Activated B cell treated with CpG ODN at 0.5 μM for 24 hours (primary cell): ENCODE results near the gene NGEF. TPM values are rescaled to one million over a fixed set of nuclear protein-coding genes. Genes with fewer than 3 reads are reported as not detected.

ENCODE experiments used
- ATAC-seq: fragments of 200-7000 bp; cut with Tn5 transposase; one replicate; pipeline ENCODE4 v1.10.0; 2021; ENCODE audit warnings: low read depth, mild to moderate bottlenecking, moderate library complexity
- CTCF ChIA-PET: fragments of 350-600 bp; sonication (Branson Sonifier 250); formaldehyde crosslinking; loops from one replicate; lab custom pipeline; 2021; ENCODE audit warnings: antibody characterized with exemption; lab: Charles Lee
- POLR2A ChIA-PET: fragments of 350-600 bp; sonication (Branson Sonifier 250); formaldehyde crosslinking; loops from one replicate; lab custom pipeline; 2021; ENCODE audit warnings: antibody characterized with exemption; lab: Charles Lee
- DNase-seq: peaks from one replicate; pipeline ENCODE4 v3.0.0; 2022
- H3K27ac Mint-ChIP-seq: one replicate; pipeline ENCODE4 v1.8.0; 2020; ENCODE audit warnings: mixed read lengths
- H3K27me3 Mint-ChIP-seq: one replicate; pipeline ENCODE4 v1.8.0; 2021; ENCODE audit warnings: mixed read lengths
- H3K36me3 Mint-ChIP-seq: one replicate; pipeline ENCODE4 v1.8.0; 2021; ENCODE audit warnings: low read depth, mixed read lengths
- H3K4me1 Mint-ChIP-seq: one replicate; pipeline ENCODE4 v1.8.0; 2021; ENCODE audit warnings: mixed read lengths
- H3K4me3 Mint-ChIP-seq: one replicate; pipeline ENCODE4 v1.8.0; 2020; ENCODE audit warnings: mild to moderate bottlenecking, mixed read lengths
- H3K9me3 Mint-ChIP-seq: one replicate; pipeline ENCODE4 v1.8.0; 2020; ENCODE audit warnings: mixed read lengths
- intact Hi-C: fragments of 100-400 bp; cut with micrococcal nuclease; formaldehyde crosslinking; loops from one replicate; pipeline ENCODE4 v1.15.1; 2024
- total RNA-seq: library from RNA; stranded (reverse); gene quantifications from 2 replicates; pipeline ENCODE4 v1.2.3, GENCODE V29; 2022
- TF ChIP-seq, protein P1 (sequence below): fragments of 200-600 bp; IDR thresholded peaks from one replicate; pipeline ENCODE4 v1.8.0; 2022; ENCODE audit warnings: antibody characterized with exemption, mild to moderate bottlenecking

Gene NGEF
- total RNA-seq, 1 donor from 2014 or later: not detected

DNA sequence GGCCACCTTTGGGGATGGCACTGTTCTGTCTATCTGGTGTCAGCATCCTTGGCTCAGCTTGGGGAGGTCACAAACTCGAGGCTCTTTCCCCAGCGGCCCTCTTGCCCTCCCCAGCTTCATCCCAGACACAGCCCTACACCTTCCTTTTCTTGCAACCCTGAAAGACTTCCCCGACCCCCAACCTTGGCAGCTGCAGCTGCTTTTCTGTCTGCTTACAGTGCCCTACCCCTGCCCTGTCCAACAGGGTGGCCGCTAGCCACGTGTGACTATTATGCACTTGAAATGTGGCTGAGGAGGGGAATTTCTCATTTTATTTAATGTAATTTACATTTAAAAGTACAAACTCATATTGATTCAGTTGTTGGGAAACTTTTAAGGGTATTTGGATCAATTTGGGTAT is 41.3 kb downstream of the NGEF start:
- ChIA-PET CTCF (no interaction called here), POLR2A (no interaction called here)
- DNase-seq (no peak), ATAC-seq (no peak)
- H3K36me3 Mint-ChIP-seq: no peaks in the 10 kb centered on the region
- H3K4me3 Mint-ChIP-seq: no peak overlapping the region
- no peaks in the 10 kb centered on the region for H3K9me3 Mint-ChIP-seq
- H3K27me3 Mint-ChIP-seq: peaks cover 9% of the 10 kb centered on the region
- H3K27ac Mint-ChIP-seq: no peak overlapping the region
- TF ChIP-seq, protein P1, sequence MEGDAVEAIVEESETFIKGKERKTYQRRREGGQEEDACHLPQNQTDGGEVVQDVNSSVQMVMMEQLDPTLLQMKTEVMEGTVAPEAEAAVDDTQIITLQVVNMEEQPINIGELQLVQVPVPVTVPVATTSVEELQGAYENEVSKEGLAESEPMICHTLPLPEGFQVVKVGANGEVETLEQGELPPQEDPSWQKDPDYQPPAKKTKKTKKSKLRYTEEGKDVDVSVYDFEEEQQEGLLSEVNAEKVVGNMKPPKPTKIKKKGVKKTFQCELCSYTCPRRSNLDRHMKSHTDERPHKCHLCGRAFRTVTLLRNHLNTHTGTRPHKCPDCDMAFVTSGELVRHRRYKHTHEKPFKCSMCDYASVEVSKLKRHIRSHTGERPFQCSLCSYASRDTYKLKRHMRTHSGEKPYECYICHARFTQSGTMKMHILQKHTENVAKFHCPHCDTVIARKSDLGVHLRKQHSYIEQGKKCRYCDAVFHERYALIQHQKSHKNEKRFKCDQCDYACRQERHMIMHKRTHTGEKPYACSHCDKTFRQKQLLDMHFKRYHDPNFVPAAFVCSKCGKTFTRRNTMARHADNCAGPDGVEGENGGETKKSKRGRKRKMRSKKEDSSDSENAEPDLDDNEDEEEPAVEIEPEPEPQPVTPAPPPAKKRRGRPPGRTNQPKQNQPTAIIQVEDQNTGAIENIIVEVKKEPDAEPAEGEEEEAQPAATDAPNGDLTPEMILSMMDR: no peak
- H3K4me1 Mint-ChIP-seq: no peaks in the 10 kb centered on the region
- intact Hi-C loops: no loop called here

DNA sequence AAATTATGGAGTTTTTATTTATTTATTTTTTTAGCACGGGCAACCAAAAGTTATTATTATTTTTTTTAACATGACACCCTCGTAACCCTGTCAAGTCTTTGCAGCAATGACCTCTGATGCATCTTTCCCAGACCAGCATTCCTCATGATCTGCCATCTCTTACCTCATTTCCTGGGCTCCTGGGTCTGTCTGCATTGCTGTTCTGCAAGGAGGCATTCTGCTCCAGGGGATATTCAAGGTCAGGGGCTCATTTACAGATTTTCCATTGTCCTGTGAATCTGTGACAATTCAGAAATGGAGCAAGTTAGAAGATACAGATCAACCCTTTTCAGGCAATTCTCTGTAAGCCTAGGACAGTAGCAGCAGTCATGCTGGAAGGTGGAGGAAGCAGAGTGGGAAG is 43.0 kb downstream of the NGEF start:
- ChIA-PET POLR2A (no interaction called here), CTCF (no interaction called here)
- H3K27me3 Mint-ChIP-seq: peaks cover 9% of the 10 kb centered on the region
- intact Hi-C loops: no loop called here
- TF ChIP-seq, protein P1: no peak
- no peak for ATAC-seq
- peaks cover 4% of the 10 kb centered on the region for H3K9me3 Mint-ChIP-seq
- H3K27ac Mint-ChIP-seq: no peak overlapping the region
- no peak for DNase-seq
- H3K4me3 Mint-ChIP-seq: no peak overlapping the region
- no peaks in the 10 kb centered on the region for H3K36me3 Mint-ChIP-seq
- no peaks in the 10 kb centered on the region for H3K4me1 Mint-ChIP-seq

DNA sequence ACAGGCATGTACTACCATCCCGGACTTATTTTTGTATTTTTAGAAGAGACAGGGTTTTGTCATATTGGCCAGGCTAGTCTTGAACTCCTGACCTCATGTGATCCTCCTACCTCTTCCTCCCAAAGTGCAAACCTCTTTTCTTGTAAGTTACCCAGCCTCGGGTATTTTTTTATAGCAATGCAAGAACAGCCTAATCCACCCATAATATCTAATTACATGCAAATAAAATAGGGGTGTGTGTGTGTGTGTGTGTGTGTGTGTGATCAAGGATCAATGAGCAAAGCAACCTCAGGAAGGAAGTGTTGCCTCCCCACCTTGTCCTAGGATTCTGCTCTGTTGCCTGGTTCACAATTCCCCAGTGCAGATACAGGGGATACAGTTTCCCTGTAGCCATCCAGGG is 45.6 kb downstream of the NGEF start:
- H3K27me3 Mint-ChIP-seq: peaks cover 7% of the 10 kb centered on the region
- ATAC-seq: no peak
- TF ChIP-seq, protein P1: no peak
- no peak for DNase-seq
- H3K4me1 Mint-ChIP-seq: no peaks in the 10 kb centered on the region
- H3K27ac Mint-ChIP-seq: no peak overlapping the region
- ChIA-PET POLR2A (no interaction called here), CTCF (no interaction called here)
- H3K36me3 Mint-ChIP-seq: no peaks in the 10 kb centered on the region
- peaks cover 4% of the 10 kb centered on the region for H3K9me3 Mint-ChIP-seq
- intact Hi-C loops: no loop called here
- H3K4me3 Mint-ChIP-seq: no peak overlapping the region

DNA sequence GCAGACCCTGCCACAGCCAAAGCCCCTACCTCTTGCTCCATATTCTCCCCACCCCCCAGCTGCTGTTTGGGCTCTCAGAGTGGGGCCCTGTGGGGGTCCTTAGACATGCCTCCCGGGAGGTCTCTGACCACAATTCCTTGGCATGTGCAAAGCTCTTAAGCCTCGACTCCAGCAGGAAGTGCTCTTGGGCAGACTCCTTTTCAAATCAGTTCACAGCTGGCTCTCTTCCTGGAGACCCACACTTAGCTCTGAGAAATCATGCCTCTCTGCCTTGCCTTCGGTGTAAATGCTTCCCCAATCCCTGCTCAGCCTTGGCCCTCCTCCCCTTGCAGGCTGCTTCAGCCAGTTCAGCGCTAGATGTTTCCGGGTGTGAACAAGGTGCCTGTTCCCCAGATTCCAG is 46.9 kb downstream of the NGEF start:
- ATAC-seq (no peak), DNase-seq (no peak)
- CTCF ChIA-PET: no interaction called here
- H3K27ac Mint-ChIP-seq: no peak overlapping the region
- no peaks in the 10 kb centered on the region for H3K36me3 Mint-ChIP-seq
- H3K9me3 Mint-ChIP-seq: peaks cover 4% of the 10 kb centered on the region
- H3K27me3 Mint-ChIP-seq: peaks cover 2% of the 10 kb centered on the region
- TF ChIP-seq, protein P1: no peak
- intact Hi-C loops: no loop called here
- POLR2A ChIA-PET: no interaction called here
- H3K4me3 Mint-ChIP-seq: no peak overlapping the region
- H3K4me1 Mint-ChIP-seq: no peaks in the 10 kb centered on the region

DNA sequence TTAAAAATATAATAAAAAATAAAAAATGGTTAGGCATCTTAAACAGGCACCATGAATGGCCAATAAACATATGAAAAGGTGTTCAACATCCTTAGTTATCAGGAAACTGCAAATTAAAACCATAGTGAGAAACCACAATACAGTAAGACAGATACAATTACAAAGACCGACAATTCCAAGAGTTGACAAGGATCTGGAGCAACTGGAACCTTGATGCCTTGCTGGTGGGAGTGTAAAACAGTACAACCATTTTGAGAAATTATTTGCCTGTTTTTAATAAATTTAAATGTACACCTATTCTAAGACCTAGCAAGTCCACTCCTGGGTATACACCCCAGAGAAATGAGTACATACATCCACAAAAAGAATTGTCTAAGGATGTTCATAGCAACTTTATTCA is 49.1 kb downstream of the NGEF start:
- no peaks in the 10 kb centered on the region for H3K36me3 Mint-ChIP-seq
- POLR2A ChIA-PET: no interaction called here
- no peak for DNase-seq
- CTCF ChIA-PET: no interaction called here
- TF ChIP-seq, protein P1: no peak
- no peak overlapping the region for H3K27ac Mint-ChIP-seq
- no peak overlapping the region for H3K4me3 Mint-ChIP-seq
- peaks cover 7% of the 10 kb centered on the region for H3K9me3 Mint-ChIP-seq
- ATAC-seq: no peak
- H3K4me1 Mint-ChIP-seq: peaks cover 4% of the 10 kb centered on the region
- H3K27me3 Mint-ChIP-seq: peaks cover 1% of the 10 kb centered on the region
- intact Hi-C loops: no loop called here
